ENCODE results near the gene AFP.

The AFP gene

GRCh38 chr4:73419106-73420038 is 16.6 kb upstream of the AFP start:
- no peak for TF ChIP-seq CTCF (IDR thresholded peaks at IDR 0.05; ENCODE audit: unreplicated experiment in 3 of 3)
- Mint-ChIP-seq H3K9me3 (no peaks in the 10 kb centered on the region), H3K27ac (no peak overlapping the region), H3K27me3 (ENCODE audit: low read depth) (no peaks in the 10 kb centered on the region), H3K36me3 (ENCODE audit: low read depth) (no peaks in the 10 kb centered on the region), H3K4me3 (no peak overlapping the region), H3K4me1 (no peaks in the 10 kb centered on the region)

GRCh38 chr4:73420615-73421014 is 15.4 kb upstream of the AFP start:
- TF ChIP-seq CTCF (IDR thresholded peaks at IDR 0.05; ENCODE audit: unreplicated experiment in 3 of 3), result no peak
- H3K4me3 Mint-ChIP-seq, result no peak overlapping the region
- H3K27ac Mint-ChIP-seq, result no peak overlapping the region
- H3K4me1 Mint-ChIP-seq, result no peaks in the 10 kb centered on the region
- no peaks in the 10 kb centered on the region for H3K27me3 Mint-ChIP-seq (ENCODE audit: low read depth)
- no peaks in the 10 kb centered on the region for H3K9me3 Mint-ChIP-seq
- H3K36me3 Mint-ChIP-seq (ENCODE audit: low read depth), result no peaks in the 10 kb centered on the region

- Mint-ChIP-seq H3K27me3 (ENCODE audit: low read depth) (no peaks in the 10 kb centered on the region), H3K9me3 (no peaks in the 10 kb centered on the region), H3K27ac (no peak overlapping the region)
Measured at GRCh38 chr4:73421708-73422457, 14.1 kb upstream of the AFP start.

GRCh38 chr4:73422458-73422752 is 13.6 kb upstream of the AFP start:
- no peaks in the 10 kb centered on the region for H3K36me3 Mint-ChIP-seq (ENCODE audit: low read depth)
- H3K27ac Mint-ChIP-seq, result no peak overlapping the region
- no peaks in the 10 kb centered on the region for H3K9me3 Mint-ChIP-seq
- no peaks in the 10 kb centered on the region for H3K4me1 Mint-ChIP-seq
- H3K27me3 Mint-ChIP-seq (ENCODE audit: low read depth), result no peaks in the 10 kb centered on the region
- no peak overlapping the region for H3K4me3 Mint-ChIP-seq
- no peak for TF ChIP-seq CTCF (IDR thresholded peaks at IDR 0.05; ENCODE audit: unreplicated experiment in 3 of 3)

More at GRCh38 chr4:73421708-73422457, 14.1 kb upstream of the AFP start:
- no peaks in the 10 kb centered on the region for H3K4me1 Mint-ChIP-seq
- TF ChIP-seq CTCF (IDR thresholded peaks at IDR 0.05; ENCODE audit: unreplicated experiment in 3 of 3), result no peak
- no peak overlapping the region for H3K4me3 Mint-ChIP-seq
- H3K36me3 Mint-ChIP-seq (ENCODE audit: low read depth), result no peaks in the 10 kb centered on the region

GRCh38 chr4:73423184-73423583 is 12.8 kb upstream of the AFP start:
- no peak for TF ChIP-seq CTCF (IDR thresholded peaks at IDR 0.05; ENCODE audit: unreplicated experiment in 3 of 3)
- no peaks in the 10 kb centered on the region for H3K9me3 Mint-ChIP-seq
- H3K4me1 Mint-ChIP-seq, result no peaks in the 10 kb centered on the region
- H3K27me3 Mint-ChIP-seq (ENCODE audit: low read depth), result no peaks in the 10 kb centered on the region
- no peak overlapping the region for H3K27ac Mint-ChIP-seq
- H3K4me3 Mint-ChIP-seq, result no peak overlapping the region
- no peaks in the 10 kb centered on the region for H3K36me3 Mint-ChIP-seq (ENCODE audit: low read depth)
